ENCODE data around the gene RPS6KA1. TPM values are rescaled to one million over a fixed set of nuclear protein-coding genes. Genes with fewer than 3 reads are reported as not detected.
A peak's percentile ranks its signal among the peaks of the same experiment; 100 is the strongest.

Gene RPS6KA1
- total and polyA plus RNA-seq, 2 of the 13 experiments (the other 11 are each of a cell fraction or from before 2014, with no cell fraction given) = 19.6 to 24.2 TPM

DNA sequence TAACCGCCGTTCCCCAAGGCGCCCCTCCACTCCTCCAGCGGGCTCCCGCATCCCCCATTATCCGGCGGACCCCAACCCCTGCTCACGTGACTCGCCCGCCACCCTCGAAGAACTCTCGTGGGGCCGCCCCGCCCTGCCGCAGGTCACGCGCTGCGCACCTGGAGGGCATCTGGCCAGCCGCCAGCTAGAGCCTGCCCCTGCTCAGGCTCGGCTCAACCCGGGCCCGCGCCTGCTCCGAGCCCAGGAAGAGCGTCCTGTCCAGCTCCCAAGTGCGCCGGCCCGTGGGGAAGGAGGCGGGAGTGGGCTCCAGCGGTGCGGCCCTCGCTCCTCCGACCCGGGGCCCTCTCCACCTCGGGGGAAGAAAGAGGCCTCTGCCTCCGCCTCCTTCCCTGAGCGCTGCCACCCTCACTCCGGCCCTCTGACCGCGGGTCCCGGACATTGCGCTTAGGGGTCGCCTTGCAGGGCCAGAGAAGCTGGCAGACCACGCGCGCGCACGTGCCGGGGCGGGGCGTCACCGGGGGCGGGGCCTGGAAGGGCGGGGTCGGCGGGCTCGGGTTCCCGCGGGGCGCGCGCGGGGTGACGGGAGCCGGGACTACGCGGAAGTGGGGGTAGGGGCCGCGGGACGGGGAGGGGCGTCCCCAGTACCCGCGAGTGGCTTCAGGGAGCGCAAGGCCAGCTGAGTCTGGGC lies 28.9 kb upstream of the RPS6KA1 start (continued):
- TF ChIP-seq, protein P1, sequence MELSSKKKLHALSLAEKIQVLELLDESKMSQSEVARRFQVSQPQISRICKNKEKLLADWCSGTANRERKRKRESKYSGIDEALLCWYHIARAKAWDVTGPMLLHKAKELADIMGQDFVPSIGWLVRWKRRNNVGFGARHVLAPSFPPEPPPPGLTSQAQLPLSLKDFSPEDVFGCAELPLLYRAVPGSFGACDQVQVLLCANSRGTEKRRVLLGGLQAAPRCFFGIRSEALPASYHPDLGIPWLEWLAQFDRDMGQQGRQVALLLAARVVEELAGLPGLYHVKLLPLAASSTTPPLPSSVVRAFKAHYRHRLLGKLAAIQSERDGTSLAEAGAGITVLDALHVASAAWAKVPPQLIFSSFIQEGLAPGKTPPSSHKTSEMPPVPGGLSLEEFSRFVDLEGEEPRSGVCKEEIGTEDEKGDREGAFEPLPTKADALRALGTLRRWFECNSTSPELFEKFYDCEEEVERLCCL (CRISPR knock-in tag; IDR thresholded peaks at IDR 0.05; ENCODE audit: borderline replicate concordance) = no peak; the same call in 1 of the 2 replicates
- TF ChIP-seq ZNF557 (CRISPR knock-in tag; IDR thresholded peaks at IDR 0.05) = no peak
- no peak for TF ChIP-seq RORA (CRISPR knock-in tag; IDR thresholded peaks at IDR 0.05)
- TF ChIP-seq NR2C2 (CRISPR knock-in tag; IDR thresholded peaks at IDR 0.05; ENCODE audit: borderline replicate concordance) = peak; percentile 47; the same call in 1 of the 2 replicates
- TF ChIP-seq TAF1 (CRISPR knock-in tag; IDR thresholded peaks at IDR 0.05) = peak; percentile 68
- TF ChIP-seq MTA3 (CRISPR knock-in tag; IDR thresholded peaks at IDR 0.05) = no peak
- 0 out of 2 replicates have a peak, but pooled peaks have one; percentile 50 for TF ChIP-seq GZF1 (CRISPR knock-in tag; IDR thresholded peaks at IDR 0.05)
- TF ChIP-seq MIER3 (CRISPR knock-in tag; IDR thresholded peaks at IDR 0.05; ENCODE audit: borderline replicate concordance) = peak; percentile 35; the same call in 1 of the 2 replicates
- TF ChIP-seq ZNF841 (CRISPR knock-in tag; IDR thresholded peaks at IDR 0.05; ENCODE audit: borderline replicate concordance) = 0 out of 2 replicates have a peak, but pooled peaks have one; percentile 68
- no peak for TF ChIP-seq ZNF382 (CRISPR knock-in tag; IDR thresholded peaks at IDR 0.05; ENCODE audit: borderline replicate concordance)
- peak; percentile 85 for TF ChIP-seq SRSF1 (optimal IDR thresholded peaks at IDR 0.05; ENCODE audit: low read depth, low read length)
- TF ChIP-seq ZEB1 (IDR thresholded peaks at IDR 0.05; ENCODE audit: insufficient replicate concordance, low read depth) = peak; percentile 75
- no peak for TF ChIP-seq KDM5A (IDR thresholded peaks at IDR 0.05; ENCODE audit: borderline replicate concordance, low read length)
- TF ChIP-seq CENPBD1 (CRISPR knock-in tag; IDR thresholded peaks at IDR 0.05; ENCODE audit: borderline replicate concordance, low read depth) = no peak
- TF ChIP-seq RELA (CRISPR knock-in tag; IDR thresholded peaks at IDR 0.05) = no peak; the same call in 1 of the 2 replicates
- TF ChIP-seq ZBTB38 (CRISPR knock-in tag; IDR thresholded peaks at IDR 0.05) = no peak
- peak; percentile 19; the same call in 1 of the 2 replicates for TF ChIP-seq ZNF605 (CRISPR knock-in tag; IDR thresholded peaks at IDR 0.05)
- no peak for TF ChIP-seq AGO1 (IDR thresholded peaks at IDR 0.05; ENCODE audit: low read depth, low read length, poor library complexity, severe bottlenecking)
- TF ChIP-seq, protein P2, sequence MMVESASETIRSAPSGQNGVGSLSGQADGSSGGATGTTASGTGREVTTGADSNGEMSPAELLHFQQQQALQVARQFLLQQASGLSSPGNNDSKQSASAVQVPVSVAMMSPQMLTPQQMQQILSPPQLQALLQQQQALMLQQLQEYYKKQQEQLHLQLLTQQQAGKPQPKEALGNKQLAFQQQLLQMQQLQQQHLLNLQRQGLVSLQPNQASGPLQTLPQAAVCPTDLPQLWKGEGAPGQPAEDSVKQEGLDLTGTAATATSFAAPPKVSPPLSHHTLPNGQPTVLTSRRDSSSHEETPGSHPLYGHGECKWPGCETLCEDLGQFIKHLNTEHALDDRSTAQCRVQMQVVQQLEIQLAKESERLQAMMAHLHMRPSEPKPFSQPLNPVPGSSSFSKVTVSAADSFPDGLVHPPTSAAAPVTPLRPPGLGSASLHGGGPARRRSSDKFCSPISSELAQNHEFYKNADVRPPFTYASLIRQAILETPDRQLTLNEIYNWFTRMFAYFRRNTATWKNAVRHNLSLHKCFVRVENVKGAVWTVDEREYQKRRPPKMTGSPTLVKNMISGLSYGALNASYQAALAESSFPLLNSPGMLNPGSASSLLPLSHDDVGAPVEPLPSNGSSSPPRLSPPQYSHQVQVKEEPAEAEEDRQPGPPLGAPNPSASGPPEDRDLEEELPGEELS (CRISPR knock-in tag; IDR thresholded peaks at IDR 0.05) = no peak
- TF ChIP-seq KLF11 (CRISPR knock-in tag; IDR thresholded peaks at IDR 0.05) = no peak
- TF ChIP-seq, protein P3, sequence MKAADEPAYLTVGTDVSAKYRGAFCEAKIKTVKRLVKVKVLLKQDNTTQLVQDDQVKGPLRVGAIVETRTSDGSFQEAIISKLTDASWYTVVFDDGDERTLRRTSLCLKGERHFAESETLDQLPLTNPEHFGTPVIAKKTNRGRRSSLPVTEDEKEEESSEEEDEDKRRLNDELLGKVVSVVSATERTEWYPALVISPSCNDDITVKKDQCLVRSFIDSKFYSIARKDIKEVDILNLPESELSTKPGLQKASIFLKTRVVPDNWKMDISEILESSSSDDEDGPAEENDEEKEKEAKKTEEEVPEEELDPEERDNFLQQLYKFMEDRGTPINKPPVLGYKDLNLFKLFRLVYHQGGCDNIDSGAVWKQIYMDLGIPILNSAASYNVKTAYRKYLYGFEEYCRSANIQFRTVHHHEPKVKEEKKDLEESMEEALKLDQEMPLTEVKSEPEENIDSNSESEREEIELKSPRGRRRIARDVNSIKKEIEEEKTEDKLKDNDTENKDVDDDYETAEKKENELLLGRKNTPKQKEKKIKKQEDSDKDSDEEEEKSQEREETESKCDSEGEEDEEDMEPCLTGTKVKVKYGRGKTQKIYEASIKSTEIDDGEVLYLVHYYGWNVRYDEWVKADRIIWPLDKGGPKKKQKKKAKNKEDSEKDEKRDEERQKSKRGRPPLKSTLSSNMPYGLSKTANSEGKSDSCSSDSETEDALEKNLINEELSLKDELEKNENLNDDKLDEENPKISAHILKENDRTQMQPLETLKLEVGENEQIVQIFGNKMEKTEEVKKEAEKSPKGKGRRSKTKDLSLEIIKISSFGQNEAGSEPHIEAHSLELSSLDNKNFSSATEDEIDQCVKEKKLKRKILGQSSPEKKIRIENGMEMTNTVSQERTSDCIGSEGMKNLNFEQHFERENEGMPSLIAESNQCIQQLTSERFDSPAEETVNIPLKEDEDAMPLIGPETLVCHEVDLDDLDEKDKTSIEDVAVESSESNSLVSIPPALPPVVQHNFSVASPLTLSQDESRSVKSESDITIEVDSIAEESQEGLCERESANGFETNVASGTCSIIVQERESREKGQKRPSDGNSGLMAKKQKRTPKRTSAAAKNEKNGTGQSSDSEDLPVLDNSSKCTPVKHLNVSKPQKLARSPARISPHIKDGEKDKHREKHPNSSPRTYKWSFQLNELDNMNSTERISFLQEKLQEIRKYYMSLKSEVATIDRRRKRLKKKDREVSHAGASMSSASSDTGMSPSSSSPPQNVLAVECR (CRISPR knock-in tag; IDR thresholded peaks at IDR 0.05; ENCODE audit: borderline replicate concordance) = peak; percentile 86; the same call in 1 of the 2 replicates
- no peak for TF ChIP-seq ZNF20 (CRISPR knock-in tag; IDR thresholded peaks at IDR 0.05)
